SK-N-SH (cell line): ENCODE results near the gene FCAMR. TPM values are rescaled to one million over a fixed set of nuclear protein-coding genes. Genes with fewer than 3 reads are reported as not detected.

ENCODE experiments used
- CTCF ChIA-PET: fragments of 300-600, 350-600 bp; formaldehyde crosslinking; extraction: SDS; loops from one replicate; lab custom pipeline; 2021; lab: Yijun Ruan, JAX
- POLR2A ChIA-PET: fragments of 350-600 bp; sonication (Branson Sonifier 250); formaldehyde crosslinking; extraction: SDS; loops from one replicate; lab custom pipeline; 2020; ENCODE audit warnings: antibody characterized with exemption, inconsistent platforms; lab: Yijun Ruan, JAX
- DNase-seq: peaks from one replicate; pipeline ENCODE4 v3.0.0; 2012
- H2AFZ ChIP-seq: fragments of 200-600 bp; sonication (generic); 2 replicates; pipeline ENCODE4 v1.8.1; 2016; ENCODE audit warnings: antibody characterized with exemption, mild to moderate bottlenecking, low read depth
- H3F3A ChIP-seq: fragments of 200-600 bp; sonication (generic); replicated peaks from 2 replicates; pipeline ENCODE3; 2016; ENCODE audit warnings: antibody characterized with exemption, mild to moderate bottlenecking; ENCODE audit not compliant: insufficient read depth
- H3K27ac ChIP-seq, 2 experiments: fragments of 200-500 bp in 1 of 2; fragments of 200-600 bp in 1 of 2; sonication (Bioruptor generic) in 1 of 2; sonication (generic), shearing (Covaris generic) in 1 of 2; 2 replicates each; pipeline versions ENCODE4 v1.5.1 to v1.6.1; 2014 to 2016; ENCODE audit warnings: low read depth in 2 of 2, inconsistent platforms in 1 of 2, low read length in 1 of 2, mild to moderate bottlenecking in 1 of 2, mixed read lengths in 1 of 2
- H3K27me3 ChIP-seq: fragments of 200-600 bp; sonication (generic), shearing (Covaris generic); 2 replicates; pipeline ENCODE4 v1.6.1; 2016; ENCODE audit warnings: mixed run types; ENCODE audit not compliant: insufficient read depth
- H3K36me3 ChIP-seq, 2 experiments: fragments of 200-500 bp in 1 of 2; fragments of 200-600 bp in 1 of 2; sonication (Bioruptor generic) in 1 of 2; sonication (generic) in 1 of 2; replicated peaks in 1 of 2; 2 replicates each; pipeline versions ENCODE3 to v1.5.1; 2014 to 2016; ENCODE audit warnings: low read length in 1 of 2, mild to moderate bottlenecking in 1 of 2; ENCODE audit not compliant: insufficient read depth in 2 of 2, control insufficient read depth in 1 of 2
- H3K4me1 ChIP-seq, 2 experiments: fragments of 200-500 bp in 1 of 2; fragments of 200-600 bp in 1 of 2; sonication (Bioruptor generic) in 1 of 2; sonication (generic), shearing (Covaris generic) in 1 of 2; 2 replicates each; pipeline versions ENCODE4 v1.5.1 to v1.6.1; 2014 to 2016; ENCODE audit warnings: low read depth in 1 of 2, low read length in 1 of 2, mixed run types in 1 of 2; ENCODE audit not compliant: insufficient read depth in 2 of 2, control insufficient read depth in 1 of 2
- H3K4me2 ChIP-seq: fragments of 200-600 bp; sonication (generic), shearing (Covaris generic); 2 replicates; pipeline ENCODE4 v1.6.1; 2017; ENCODE audit warnings: mixed run types
- H3K4me3 ChIP-seq, 2 experiments: fragments of 200-500 bp in 1 of 2; fragments of 200-600 bp in 1 of 2; sonication (Bioruptor generic) in 1 of 2; sonication (generic), shearing (Covaris generic) in 1 of 2; 2 replicates each; pipeline versions ENCODE4 v1.5.1 to v1.8.1; 2014 to 2016; ENCODE audit warnings: low read depth in 2 of 2, inconsistent platforms in 1 of 2, low read length in 1 of 2, mild to moderate bottlenecking in 1 of 2, mixed read lengths in 1 of 2, moderate library complexity in 1 of 2
- H3K79me2 ChIP-seq: fragments of 200-600 bp; sonication (generic); 2 replicates; pipeline ENCODE4 v1.8.1; 2017; ENCODE audit warnings: mild to moderate bottlenecking; ENCODE audit not compliant: insufficient read depth
- H3K9ac ChIP-seq: fragments of 200-600 bp; sonication (generic); 2 replicates; pipeline ENCODE4 v1.6.1; 2017; ENCODE audit warnings: mixed run types
- H3K9me2 ChIP-seq: fragments of 200-600 bp; sonication (generic); 2 replicates; pipeline ENCODE4 v1.6.1; 2017; ENCODE audit warnings: mixed run types
- H3K9me3 ChIP-seq: fragments of 200-600 bp; sonication (generic); 2 replicates; pipeline ENCODE4 v1.6.1; 2017; ENCODE audit warnings: mixed run types, mild to moderate bottlenecking, moderate library complexity
- H4K20me1 ChIP-seq: fragments of 200-600 bp; sonication (generic); 2 replicates; pipeline ENCODE4 v1.6.1; 2017; ENCODE audit warnings: mild to moderate bottlenecking, mixed run types; ENCODE audit not compliant: insufficient read depth
- FOXM1 ChIP-seq: IDR thresholded peaks from 2 replicates; pipeline ENCODE4 v1.4.0; 2012; ENCODE audit warnings: low read depth, mild to moderate bottlenecking
- GATA2 ChIP-seq: sonication (generic); formaldehyde crosslinking; IDR thresholded peaks from 2 replicates; pipeline ENCODE4 v1.5.0; 2020; ENCODE audit warnings: mild to moderate bottlenecking, missing genetic modification reagents
- MEF2A ChIP-seq: IDR thresholded peaks from 2 replicates; pipeline ENCODE4 v1.4.0; 2012; ENCODE audit warnings: low read depth, borderline replicate concordance
- NRF1 ChIP-seq: IDR thresholded peaks from 2 replicates; pipeline ENCODE4 v1.6.1; 2012; ENCODE audit warnings: low read depth, mild to moderate bottlenecking, low read length
- POLR2AphosphoS5 ChIP-seq: IDR thresholded peaks from 2 replicates; pipeline ENCODE4 v1.6.1; 2012; ENCODE audit warnings: low read depth, low read length
- RAD21 ChIP-seq: IDR thresholded peaks from 2 replicates; pipeline ENCODE4 v1.6.1; 2012; ENCODE audit warnings: mild to moderate bottlenecking, low read length
- RCOR1 ChIP-seq: fragments of 150-350 bp; IDR thresholded peaks from 2 replicates; pipeline ENCODE4 v1.6.1; 2017; ENCODE audit warnings: antibody characterized with exemption, low read length
- SMC3 ChIP-seq: IDR thresholded peaks from 2 replicates; pipeline ENCODE4 v1.6.1; 2012; ENCODE audit warnings: low read depth, low read length, improper control_type of control experiment
- TEAD4 ChIP-seq: IDR thresholded peaks from 2 replicates; pipeline ENCODE4 v1.4.0; 2012; ENCODE audit warnings: mild to moderate bottlenecking, borderline replicate concordance; ENCODE audit not compliant: insufficient read depth
- WGBS: methylation state at CpG from one replicate; pipeline ENCODE4 v1.1.6; 2017; ENCODE audit warnings: low lambda C conversion rate; 5-methylcytosine and 5-hydroxymethylcytosine counted together
- polyA plus RNA-seq, 3 experiments: library from polyadenylated mRNA; depleted of rRNA; stranded (reverse); fragments of >200 nt; gene quantifications; 2 replicates each; pipeline ENCODE4 v1.2.3, GENCODE V29; 2012
- TF ChIP-seq, protein P1 (sequence below): IDR thresholded peaks from 2 replicates; pipeline ENCODE4 v1.4.0; 2012; ENCODE audit warnings: low read depth, borderline replicate concordance
- TF ChIP-seq, protein P2 (sequence below): fragments of 150-350 bp; IDR thresholded peaks from 2 replicates; pipeline ENCODE4 v1.6.1; 2016; ENCODE audit warnings: mild to moderate bottlenecking, low read depth, low read length
- TF ChIP-seq, protein P3 (sequence below): IDR thresholded peaks from 2 replicates; pipeline ENCODE4 v1.4.0; 2012; ENCODE audit warnings: low read depth
- TF ChIP-seq, protein P4 (sequence below): fragments of 200-600 bp; sonication (generic); IDR thresholded peaks from 2 replicates; pipeline ENCODE4 v1.6.1; 2017; ENCODE audit warnings: antibody characterized with exemption, mild to moderate bottlenecking, moderate library complexity

Gene FCAMR
- polyA plus RNA-seq, 1 of the 3 experiments (the other 2 are of a cell fraction), result not detected

DNA sequence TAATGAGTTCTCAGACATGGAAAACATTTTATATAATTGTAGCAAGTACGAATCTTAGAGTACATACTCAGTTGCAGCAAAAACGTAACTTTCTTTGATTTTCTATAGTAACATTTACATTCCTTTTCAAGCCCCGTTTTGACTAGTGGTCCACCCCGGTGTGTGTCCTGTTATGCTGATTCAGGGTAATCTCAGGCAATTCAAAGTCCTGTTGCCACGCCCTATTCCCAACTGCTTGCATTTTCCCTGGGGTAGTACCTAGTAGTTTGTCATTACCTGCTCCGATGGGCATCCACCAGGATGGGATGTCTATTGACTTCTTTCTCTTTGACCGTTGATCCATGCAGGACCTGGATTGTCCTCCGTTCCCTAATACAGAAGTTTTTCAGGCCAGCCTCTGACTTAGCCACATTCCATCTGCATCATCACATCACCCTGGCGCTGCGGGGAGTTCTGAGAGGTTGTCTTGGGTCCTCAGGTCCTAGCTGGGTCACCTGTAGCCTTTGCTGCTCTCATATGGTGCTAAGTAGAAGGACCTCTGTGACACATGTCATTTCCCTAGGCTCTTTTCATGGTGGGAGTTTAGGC lies 15.0 kb upstream of the FCAMR start:
- no peak overlapping the region for H3K27ac ChIP-seq
- H3K4me2 ChIP-seq, result no peak overlapping the region
- H3K79me2 ChIP-seq, result no peaks in the 10 kb centered on the region
- no peak overlapping the region for H3K9ac ChIP-seq
- TF ChIP-seq, protein P1, sequence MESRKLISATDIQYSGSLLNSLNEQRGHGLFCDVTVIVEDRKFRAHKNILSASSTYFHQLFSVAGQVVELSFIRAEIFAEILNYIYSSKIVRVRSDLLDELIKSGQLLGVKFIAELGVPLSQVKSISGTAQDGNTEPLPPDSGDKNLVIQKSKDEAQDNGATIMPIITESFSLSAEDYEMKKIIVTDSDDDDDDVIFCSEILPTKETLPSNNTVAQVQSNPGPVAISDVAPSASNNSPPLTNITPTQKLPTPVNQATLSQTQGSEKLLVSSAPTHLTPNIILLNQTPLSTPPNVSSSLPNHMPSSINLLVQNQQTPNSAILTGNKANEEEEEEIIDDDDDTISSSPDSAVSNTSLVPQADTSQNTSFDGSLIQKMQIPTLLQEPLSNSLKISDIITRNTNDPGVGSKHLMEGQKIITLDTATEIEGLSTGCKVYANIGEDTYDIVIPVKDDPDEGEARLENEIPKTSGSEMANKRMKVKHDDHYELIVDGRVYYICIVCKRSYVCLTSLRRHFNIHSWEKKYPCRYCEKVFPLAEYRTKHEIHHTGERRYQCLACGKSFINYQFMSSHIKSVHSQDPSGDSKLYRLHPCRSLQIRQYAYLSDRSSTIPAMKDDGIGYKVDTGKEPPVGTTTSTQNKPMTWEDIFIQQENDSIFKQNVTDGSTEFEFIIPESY, result no peak
- TF ChIP-seq, protein P2, sequence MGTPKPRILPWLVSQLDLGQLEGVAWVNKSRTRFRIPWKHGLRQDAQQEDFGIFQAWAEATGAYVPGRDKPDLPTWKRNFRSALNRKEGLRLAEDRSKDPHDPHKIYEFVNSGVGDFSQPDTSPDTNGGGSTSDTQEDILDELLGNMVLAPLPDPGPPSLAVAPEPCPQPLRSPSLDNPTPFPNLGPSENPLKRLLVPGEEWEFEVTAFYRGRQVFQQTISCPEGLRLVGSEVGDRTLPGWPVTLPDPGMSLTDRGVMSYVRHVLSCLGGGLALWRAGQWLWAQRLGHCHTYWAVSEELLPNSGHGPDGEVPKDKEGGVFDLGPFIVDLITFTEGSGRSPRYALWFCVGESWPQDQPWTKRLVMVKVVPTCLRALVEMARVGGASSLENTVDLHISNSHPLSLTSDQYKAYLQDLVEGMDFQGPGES, result no peak
- TF ChIP-seq GATA2 (no peak), SMC3 (no peak), MEF2A (no peak), FOXM1 (no peak), RCOR1 (no peak), POLR2AphosphoS5 (no peak), NRF1 (no peak), TEAD4 (no peak)
- TF ChIP-seq, protein P3, sequence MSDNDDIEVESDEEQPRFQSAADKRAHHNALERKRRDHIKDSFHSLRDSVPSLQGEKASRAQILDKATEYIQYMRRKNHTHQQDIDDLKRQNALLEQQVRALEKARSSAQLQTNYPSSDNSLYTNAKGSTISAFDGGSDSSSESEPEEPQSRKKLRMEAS, result no peak
- no peaks in the 10 kb centered on the region for H3K36me3 ChIP-seq
- ChIA-PET CTCF (interaction anchor here (1.1 kb wide), 1 partner anchor 354 kb away, joined by 3 read pairs; no protein-coding TSS in a partner anchor), POLR2A (interaction anchor here (0.6 kb wide), 1 partner anchor 19 kb away, joined by 3 read pairs; no protein-coding TSS in a partner anchor)
- H2AFZ ChIP-seq, result no peak overlapping the region
- no peaks in the 10 kb centered on the region for H3K9me3 ChIP-seq
- H3K9me2 ChIP-seq, result no peaks in the 10 kb centered on the region
- no peaks in the 10 kb centered on the region for H3K4me1 ChIP-seq
- peaks cover 60% of the 10 kb centered on the region; the same call in 1 of the 2 replicates for H3K27me3 ChIP-seq
- no peaks in the 10 kb centered on the region for H3F3A ChIP-seq
- H3K4me3 ChIP-seq, result no peak overlapping the region
- no peak for DNase-seq
- no peaks in the 10 kb centered on the region for H4K20me1 ChIP-seq
- 24% methylated on average over 10 of the region's 10 CpGs for WGBS

DNA sequence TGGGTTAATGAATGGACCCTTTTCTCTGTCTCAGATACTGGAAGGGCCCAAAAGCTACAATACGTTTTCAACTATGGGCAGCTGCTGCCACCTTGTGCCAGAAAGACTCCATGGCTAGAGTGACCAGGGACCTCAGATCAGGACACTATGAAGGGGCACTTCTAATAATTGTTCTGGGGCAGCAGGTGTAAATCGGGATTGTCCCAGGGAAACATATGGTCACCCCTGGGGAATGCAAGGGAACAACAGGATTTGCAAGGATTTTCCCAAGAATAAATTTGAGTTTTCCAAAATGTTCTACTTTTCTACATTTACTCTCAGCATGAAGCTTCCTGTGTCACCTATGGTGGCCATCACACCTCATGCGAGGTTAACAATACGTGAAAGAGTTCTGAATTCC lies 12.0 kb upstream of the FCAMR start:
- no peaks in the 10 kb centered on the region for H4K20me1 ChIP-seq
- 4% methylated on average over 4 of the region's 4 CpGs for WGBS
- H3K4me2 ChIP-seq, result no peak overlapping the region
- TF ChIP-seq RAD21, result peak; percentile 85
- TF ChIP-seq FOXM1, result no peak
- TF ChIP-seq SMC3, result peak; percentile 63
- TF ChIP-seq, protein P4, sequence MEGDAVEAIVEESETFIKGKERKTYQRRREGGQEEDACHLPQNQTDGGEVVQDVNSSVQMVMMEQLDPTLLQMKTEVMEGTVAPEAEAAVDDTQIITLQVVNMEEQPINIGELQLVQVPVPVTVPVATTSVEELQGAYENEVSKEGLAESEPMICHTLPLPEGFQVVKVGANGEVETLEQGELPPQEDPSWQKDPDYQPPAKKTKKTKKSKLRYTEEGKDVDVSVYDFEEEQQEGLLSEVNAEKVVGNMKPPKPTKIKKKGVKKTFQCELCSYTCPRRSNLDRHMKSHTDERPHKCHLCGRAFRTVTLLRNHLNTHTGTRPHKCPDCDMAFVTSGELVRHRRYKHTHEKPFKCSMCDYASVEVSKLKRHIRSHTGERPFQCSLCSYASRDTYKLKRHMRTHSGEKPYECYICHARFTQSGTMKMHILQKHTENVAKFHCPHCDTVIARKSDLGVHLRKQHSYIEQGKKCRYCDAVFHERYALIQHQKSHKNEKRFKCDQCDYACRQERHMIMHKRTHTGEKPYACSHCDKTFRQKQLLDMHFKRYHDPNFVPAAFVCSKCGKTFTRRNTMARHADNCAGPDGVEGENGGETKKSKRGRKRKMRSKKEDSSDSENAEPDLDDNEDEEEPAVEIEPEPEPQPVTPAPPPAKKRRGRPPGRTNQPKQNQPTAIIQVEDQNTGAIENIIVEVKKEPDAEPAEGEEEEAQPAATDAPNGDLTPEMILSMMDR, result peak; percentile 62
- no peaks in the 10 kb centered on the region for H3K9me3 ChIP-seq
- peak; percentile 58 for DNase-seq
- H3K36me3 ChIP-seq, result no peaks in the 10 kb centered on the region
- no peaks in the 10 kb centered on the region for H3F3A ChIP-seq
- no peaks in the 10 kb centered on the region for H3K79me2 ChIP-seq
- no peak overlapping the region for H2AFZ ChIP-seq
- H3K27me3 ChIP-seq, result peaks cover 46% of the 10 kb centered on the region; the same call in 1 of the 2 replicates
- POLR2A ChIA-PET, result interaction anchor here (1.5 kb wide), 1 partner anchor 347 kb away, joined by 5 read pairs; the partner anchor contains the start of gene DYRK3
- CTCF ChIA-PET, result interaction anchor here (0.6 to 6.1 kb wide), 59 partner anchors 9 to 520 kb away, joined by 3 to 48 read pairs (median 4); partner anchors contain the start of genes DYRK3, FCAMR and PIGR
- no peaks in the 10 kb centered on the region for H3K9me2 ChIP-seq
- no peak overlapping the region for H3K27ac ChIP-seq
- no peak overlapping the region for H3K9ac ChIP-seq
- no peaks in the 10 kb centered on the region for H3K4me1 ChIP-seq
- H3K4me3 ChIP-seq, result no peak overlapping the region
